DOHH2 (cell line): Measurements from ENCODE around the gene DAPL1.

Experiments used
- H3F3A ChIP-seq: fragments of 200-600 bp; sonication (generic), shearing (Covaris generic); 2 replicates; pipeline ENCODE4 v1.6.0; 2016; ENCODE audit warnings: antibody characterized with exemption, mild to moderate bottlenecking; ENCODE audit not compliant: control insufficient read depth, insufficient read depth
- H3K27ac ChIP-seq: fragments of 200-600 bp; sonication (generic); 2 replicates; pipeline ENCODE4 v1.5.1; 2014; ENCODE audit warnings: low read depth, mild to moderate bottlenecking, low read length, moderate library complexity
- H3K27me3 ChIP-seq: fragments of 200-600 bp; sonication (generic); 2 replicates; pipeline ENCODE4 v1.6.1; 2014; ENCODE audit warnings: mild to moderate bottlenecking, low read length, mixed read lengths; ENCODE audit not compliant: control insufficient read depth
- H3K36me3 ChIP-seq: fragments of 200-600 bp; sonication (generic); 2 replicates; pipeline ENCODE4 v1.6.1; 2014; ENCODE audit warnings: mild to moderate bottlenecking, low read length, moderate library complexity, mixed read lengths; ENCODE audit not compliant: control insufficient read depth
- H3K4me1 ChIP-seq: fragments of 200-600 bp; sonication (generic); 2 replicates; pipeline ENCODE4 v1.6.1; 2014; ENCODE audit warnings: mild to moderate bottlenecking, low read length, mixed read lengths; ENCODE audit not compliant: control insufficient read depth
- H3K4me2 ChIP-seq: fragments of 200-600 bp; sonication (generic); 2 replicates; pipeline ENCODE4 v1.6.0; 2014; ENCODE audit warnings: mild to moderate bottlenecking, low read length, moderate library complexity
- H3K4me3 ChIP-seq: fragments of 200-600 bp; sonication (generic); 2 replicates; pipeline ENCODE4 v1.5.1; 2014; ENCODE audit warnings: mild to moderate bottlenecking, low read length, mixed read lengths
- H3K79me2 ChIP-seq: fragments of 200-600 bp; sonication (generic); 2 replicates; pipeline ENCODE4 v1.6.1; 2014; ENCODE audit warnings: mild to moderate bottlenecking, low read length, mixed read lengths; ENCODE audit not compliant: control insufficient read depth
- H3K9me2 ChIP-seq: fragments of 200-600 bp; sonication (generic); replicated peaks from 2 replicates; pipeline ENCODE4 v1.6.1; 2014; ENCODE audit warnings: mild to moderate bottlenecking, low read length, mixed read lengths; ENCODE audit not compliant: control insufficient read depth
- H3K9me3 ChIP-seq: fragments of 200-600 bp; sonication (generic); 2 replicates; pipeline ENCODE4 v1.6.1; 2014; ENCODE audit warnings: antibody characterized with exemption, low read length, mixed read lengths; ENCODE audit not compliant: control insufficient read depth, insufficient read depth
- H4K20me1 ChIP-seq: fragments of 200-600 bp; sonication (generic); 2 replicates; pipeline ENCODE4 v1.6.0; 2014; ENCODE audit warnings: low read depth, mild to moderate bottlenecking, antibody characterized with exemption, low read length, moderate library complexity; ENCODE audit not compliant: control insufficient read depth, insufficient read depth
- EZH2phosphoT487 ChIP-seq: fragments of 200-600 bp; sonication (generic); IDR thresholded peaks from 2 replicates; pipeline ENCODE4 v1.6.1; 2017; ENCODE audit warnings: borderline replicate concordance, mild to moderate bottlenecking, antibody characterized with exemption, low read length, moderate library complexity, mixed read lengths
- TF ChIP-seq, protein P1 (sequence below): fragments of 200-600 bp; sonication (generic); IDR thresholded peaks from one replicate; pipeline ENCODE4 v1.5.1; 2014; ENCODE audit warnings: antibody characterized with exemption, mild to moderate bottlenecking, low read depth, low read length; ENCODE audit not compliant: poor library complexity, severe bottlenecking

DAPL1 gene

DNA sequence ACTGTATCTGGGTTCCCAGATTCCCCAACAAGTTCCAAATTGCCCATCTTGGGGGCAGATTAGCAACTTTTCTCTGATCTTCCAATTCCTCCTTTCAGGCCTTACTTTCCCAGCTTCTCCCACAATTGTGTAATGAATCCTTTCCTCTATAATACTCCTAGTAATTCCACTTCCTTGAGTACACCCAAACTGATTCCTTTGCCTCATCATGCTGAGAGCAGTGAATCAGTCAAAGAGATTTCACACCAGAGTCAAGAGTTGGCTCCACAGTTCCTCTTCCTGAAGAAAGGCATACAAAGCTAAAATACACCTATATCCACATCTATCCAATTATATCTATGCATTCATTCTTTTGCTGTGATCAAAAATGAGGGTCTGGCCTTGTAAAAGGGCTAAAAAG lies 28.6 kb upstream of the DAPL1 start:
- no peaks in the 10 kb centered on the region for H3F3A ChIP-seq
- no peaks in the 10 kb centered on the region for H3K36me3 ChIP-seq
- no peak overlapping the region for H3K27ac ChIP-seq
- H3K27me3 ChIP-seq: no peaks in the 10 kb centered on the region
- no peak for TF ChIP-seq EZH2phosphoT487
- TF ChIP-seq, protein P1, sequence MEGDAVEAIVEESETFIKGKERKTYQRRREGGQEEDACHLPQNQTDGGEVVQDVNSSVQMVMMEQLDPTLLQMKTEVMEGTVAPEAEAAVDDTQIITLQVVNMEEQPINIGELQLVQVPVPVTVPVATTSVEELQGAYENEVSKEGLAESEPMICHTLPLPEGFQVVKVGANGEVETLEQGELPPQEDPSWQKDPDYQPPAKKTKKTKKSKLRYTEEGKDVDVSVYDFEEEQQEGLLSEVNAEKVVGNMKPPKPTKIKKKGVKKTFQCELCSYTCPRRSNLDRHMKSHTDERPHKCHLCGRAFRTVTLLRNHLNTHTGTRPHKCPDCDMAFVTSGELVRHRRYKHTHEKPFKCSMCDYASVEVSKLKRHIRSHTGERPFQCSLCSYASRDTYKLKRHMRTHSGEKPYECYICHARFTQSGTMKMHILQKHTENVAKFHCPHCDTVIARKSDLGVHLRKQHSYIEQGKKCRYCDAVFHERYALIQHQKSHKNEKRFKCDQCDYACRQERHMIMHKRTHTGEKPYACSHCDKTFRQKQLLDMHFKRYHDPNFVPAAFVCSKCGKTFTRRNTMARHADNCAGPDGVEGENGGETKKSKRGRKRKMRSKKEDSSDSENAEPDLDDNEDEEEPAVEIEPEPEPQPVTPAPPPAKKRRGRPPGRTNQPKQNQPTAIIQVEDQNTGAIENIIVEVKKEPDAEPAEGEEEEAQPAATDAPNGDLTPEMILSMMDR: no peak
- no peaks in the 10 kb centered on the region for H4K20me1 ChIP-seq
- no peak overlapping the region for H3K4me2 ChIP-seq
- no peaks in the 10 kb centered on the region for H3K79me2 ChIP-seq
- H3K4me3 ChIP-seq: no peak overlapping the region
- H3K9me2 ChIP-seq: no peaks in the 10 kb centered on the region
- no peaks in the 10 kb centered on the region for H3K9me3 ChIP-seq
- no peaks in the 10 kb centered on the region for H3K4me1 ChIP-seq

DNA sequence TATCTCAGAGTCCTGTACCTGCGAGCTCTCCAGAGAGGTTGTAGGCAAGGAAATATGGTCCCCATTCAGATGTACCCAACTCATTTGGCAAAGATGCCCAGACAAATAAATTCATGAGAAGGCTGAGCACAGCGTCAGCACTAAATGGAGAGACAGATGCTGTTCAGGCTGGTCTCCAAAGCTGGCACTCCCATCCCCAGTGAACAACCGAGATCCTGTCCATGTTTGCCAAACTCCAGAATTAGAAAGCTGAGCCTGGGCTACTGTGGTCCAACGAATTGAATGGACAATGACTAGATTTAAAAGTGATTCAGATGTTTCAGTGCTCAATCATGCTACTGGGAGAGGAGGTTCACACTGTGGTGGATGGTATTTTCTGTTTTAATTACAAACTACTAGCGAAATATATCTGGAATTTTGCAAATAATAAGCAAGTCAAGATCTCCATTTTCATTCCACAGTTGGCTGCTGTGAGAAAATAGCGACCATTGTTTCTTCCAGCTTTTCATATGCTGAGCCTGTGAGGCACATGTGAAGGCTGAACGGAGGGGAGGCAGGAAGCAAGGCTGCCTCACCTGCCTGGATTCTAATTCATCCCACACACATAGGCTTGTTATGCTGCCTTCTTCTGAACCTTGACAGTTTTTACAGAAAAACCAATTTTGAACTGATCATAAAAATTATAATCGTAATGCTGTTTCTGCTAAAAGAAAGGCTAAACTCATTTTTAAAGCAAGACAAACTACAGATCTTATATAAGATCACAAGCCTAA lies 22.6 kb upstream of the DAPL1 start:
- TF ChIP-seq, protein P1: no peak
- no peak for TF ChIP-seq EZH2phosphoT487
- no peak overlapping the region for H3K4me2 ChIP-seq
- H4K20me1 ChIP-seq: no peaks in the 10 kb centered on the region
- no peaks in the 10 kb centered on the region for H3K9me2 ChIP-seq
- no peaks in the 10 kb centered on the region for H3K79me2 ChIP-seq
- no peak overlapping the region for H3K4me3 ChIP-seq
- no peaks in the 10 kb centered on the region for H3K36me3 ChIP-seq
- no peaks in the 10 kb centered on the region for H3F3A ChIP-seq
- H3K9me3 ChIP-seq: no peaks in the 10 kb centered on the region
- no peak overlapping the region for H3K27ac ChIP-seq
- no peaks in the 10 kb centered on the region for H3K4me1 ChIP-seq
- H3K27me3 ChIP-seq: no peaks in the 10 kb centered on the region

DNA sequence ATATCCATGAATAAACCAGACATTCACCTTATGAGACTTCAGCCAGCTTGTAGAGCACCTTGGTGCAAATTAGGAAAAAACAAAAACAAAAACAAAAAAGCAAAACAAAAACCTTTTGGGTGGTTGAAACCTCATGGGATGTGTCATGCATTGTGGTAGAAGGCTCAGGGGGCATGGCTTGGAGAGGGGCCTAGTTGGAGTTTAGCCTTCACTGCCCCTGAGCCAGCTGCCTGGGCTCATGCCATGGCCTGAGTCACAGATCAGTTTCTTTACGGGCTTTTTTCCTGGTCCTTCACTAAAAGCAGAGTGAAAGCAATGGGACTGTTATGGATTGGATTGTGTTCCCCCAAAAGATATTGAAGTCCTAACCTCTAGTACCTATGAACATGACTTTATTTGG lies 22.0 kb upstream of the DAPL1 start:
- Histone ChIP-seq H3K4me2 (no peak overlapping the region), H3K36me3 (no peaks in the 10 kb centered on the region), H3K9me2 (no peaks in the 10 kb centered on the region), H3F3A (no peaks in the 10 kb centered on the region), H3K4me1 (no peaks in the 10 kb centered on the region), H3K4me3 (no peak overlapping the region), H3K79me2 (no peaks in the 10 kb centered on the region), H3K27ac (no peak overlapping the region), H3K9me3 (no peaks in the 10 kb centered on the region), H4K20me1 (no peaks in the 10 kb centered on the region), H3K27me3 (no peaks in the 10 kb centered on the region)
- TF ChIP-seq EZH2phosphoT487: no peak
- TF ChIP-seq, protein P1: no peak
